Measurements from ENCODE around the gene OSBPL3.
"Not testable (repeated sequence)": the region's sequence is repeated elsewhere in the genome, so short reads cannot be mapped to it uniquely, and the experiment has no call there.

DNA sequence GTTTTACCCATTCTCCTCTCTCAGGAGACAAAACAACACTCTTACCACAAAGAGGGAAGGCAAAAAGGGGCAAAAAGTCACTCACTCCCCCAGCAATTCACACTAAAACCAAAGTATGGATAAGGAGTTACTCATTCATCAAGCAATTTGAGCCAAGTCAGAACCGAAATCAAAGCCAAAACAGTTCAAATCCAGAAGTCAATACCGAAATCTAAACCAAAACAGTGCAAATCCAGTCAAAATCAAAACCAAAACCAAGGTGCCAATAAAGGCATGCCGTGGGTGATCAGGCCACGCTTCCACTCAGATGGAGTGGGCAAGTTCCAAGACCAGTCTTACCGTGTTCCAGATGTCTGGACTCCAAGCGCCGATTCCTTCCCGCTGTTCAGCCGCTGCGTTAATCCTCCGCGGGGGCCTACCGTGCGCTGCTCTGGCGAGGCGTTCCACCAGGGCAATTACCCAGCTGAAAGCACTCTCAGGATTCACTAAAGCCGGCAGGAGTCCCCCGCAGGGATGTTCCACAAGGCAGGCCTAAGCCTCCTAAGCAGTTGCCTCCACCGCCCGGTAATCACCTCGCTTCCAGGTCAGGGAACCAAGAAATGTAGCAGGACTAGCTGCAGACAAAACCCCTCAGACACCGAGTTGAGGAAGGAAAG is 185.1 kb downstream of the OSBPL3 start:
- TF ChIP-seq POLR2A (IDR thresholded peaks at IDR 0.05), result not testable (repeated sequence)
- TF ChIP-seq, protein P1, sequence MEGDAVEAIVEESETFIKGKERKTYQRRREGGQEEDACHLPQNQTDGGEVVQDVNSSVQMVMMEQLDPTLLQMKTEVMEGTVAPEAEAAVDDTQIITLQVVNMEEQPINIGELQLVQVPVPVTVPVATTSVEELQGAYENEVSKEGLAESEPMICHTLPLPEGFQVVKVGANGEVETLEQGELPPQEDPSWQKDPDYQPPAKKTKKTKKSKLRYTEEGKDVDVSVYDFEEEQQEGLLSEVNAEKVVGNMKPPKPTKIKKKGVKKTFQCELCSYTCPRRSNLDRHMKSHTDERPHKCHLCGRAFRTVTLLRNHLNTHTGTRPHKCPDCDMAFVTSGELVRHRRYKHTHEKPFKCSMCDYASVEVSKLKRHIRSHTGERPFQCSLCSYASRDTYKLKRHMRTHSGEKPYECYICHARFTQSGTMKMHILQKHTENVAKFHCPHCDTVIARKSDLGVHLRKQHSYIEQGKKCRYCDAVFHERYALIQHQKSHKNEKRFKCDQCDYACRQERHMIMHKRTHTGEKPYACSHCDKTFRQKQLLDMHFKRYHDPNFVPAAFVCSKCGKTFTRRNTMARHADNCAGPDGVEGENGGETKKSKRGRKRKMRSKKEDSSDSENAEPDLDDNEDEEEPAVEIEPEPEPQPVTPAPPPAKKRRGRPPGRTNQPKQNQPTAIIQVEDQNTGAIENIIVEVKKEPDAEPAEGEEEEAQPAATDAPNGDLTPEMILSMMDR (IDR thresholded peaks at IDR 0.05), result not testable (repeated sequence)
